Tibial nerve (tissue), 3 donors: ENCODE results near the gene NFASC.

Experiments
- CTCF ChIP-seq, 5 experiments: fragments of 200-600 bp in 3 of 5; fragments of 450-650 bp in 2 of 5; sonication (generic) in 3 of 5; IDR thresholded peaks; one replicate each; pipeline ENCODE4 v1.5.1; 2016 to 2019; ENCODE audit warnings: antibody characterized with exemption in 5 of 5, mild to moderate bottlenecking in 3 of 5, moderate library complexity in 2 of 5
- POLR2A ChIP-seq, 2 donors: fragments of 450-650 bp; IDR thresholded peaks; one replicate each; pipeline ENCODE4 v1.6.1; 2017; ENCODE audit warnings: antibody characterized with exemption in 2 of 2, mild to moderate bottlenecking in 2 of 2, moderate library complexity in 2 of 2

GRCh38 chr1:204873176-204873575 is 2.5 kb downstream of the NFASC start:
- TF ChIP-seq CTCF (IDR thresholded peaks at IDR 0.05) = no peak
- TF ChIP-seq POLR2A (IDR thresholded peaks at IDR 0.05) = no peak
